OCI-LY3 (cell line): Measurements from ENCODE around the gene MYF5.

Source experiments
- CTCF ChIP-seq: fragments of 200-600, 300-600 bp; sonication (generic); IDR thresholded peaks from 2 replicates; pipeline ENCODE4 v1.5.1; 2014; ENCODE audit warnings: antibody characterized with exemption, low read length, low read depth
- EZH2phosphoT487 ChIP-seq: fragments of 200-600 bp; shearing (Covaris generic); IDR thresholded peaks from 2 replicates; pipeline ENCODE4 v1.6.1; 2018; ENCODE audit warnings: antibody characterized with exemption, mixed run types, low read depth

- TF ChIP-seq CTCF (peak; percentile 75), EZH2phosphoT487 (no peak)
Measured at GRCh38 chr12:80763874-80764273, 47.2 kb downstream of the MYF5 start.
